ENCODE data around the gene STMP1. TPM values are rescaled to one million over a fixed set of nuclear protein-coding genes. Genes with fewer than 3 reads are reported as not detected.

STMP1 gene
- total RNA-seq, 2 donors from 2014 or later = 11.9 to 13.4 TPM

DNA sequence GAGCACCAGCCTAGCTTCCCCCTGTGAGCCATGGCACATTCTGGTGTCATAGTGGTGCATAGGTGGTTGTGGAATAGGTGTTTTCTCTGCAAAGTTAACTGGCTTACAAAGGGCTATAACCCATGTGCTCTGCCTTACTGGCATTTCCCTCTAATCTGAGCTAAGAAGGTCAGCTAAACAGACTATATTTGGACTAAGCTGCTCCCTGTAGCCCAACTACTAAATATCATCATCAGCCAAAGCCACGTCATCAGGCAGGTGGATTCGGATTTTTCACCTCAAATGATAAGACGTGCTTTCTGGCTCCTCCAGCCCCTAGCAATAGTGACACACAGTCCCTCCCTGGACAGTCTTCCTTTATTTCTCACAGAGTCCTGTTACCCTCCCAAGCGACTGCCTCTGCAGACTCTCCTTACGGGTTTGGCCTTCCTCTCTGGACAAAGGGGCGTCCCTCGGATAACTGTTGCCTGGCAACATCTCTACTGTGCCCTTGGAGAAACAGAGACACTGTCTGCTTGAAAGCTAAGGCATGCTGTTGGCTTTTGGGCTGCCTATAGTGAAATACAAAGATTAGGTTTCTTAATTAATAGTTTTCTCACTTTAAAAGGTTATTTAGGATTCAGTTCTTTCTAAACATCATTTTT, 56.6 kb downstream of the STMP1 start:
- Histone ChIP-seq H3K4me3 (no peak overlapping the region), H3K9me3 (no peaks in the 10 kb centered on the region), H3K27me3 (no peaks in the 10 kb centered on the region), H3K36me3 (no peaks in the 10 kb centered on the region), H3K4me1 (peaks cover 0 to 15% of the 10 kb centered on the region in 2 donors), H3K27ac (no peak overlapping the region)
- DNase-seq (ENCODE audit: low spot score) = no peak
- TF ChIP-seq, protein P1, sequence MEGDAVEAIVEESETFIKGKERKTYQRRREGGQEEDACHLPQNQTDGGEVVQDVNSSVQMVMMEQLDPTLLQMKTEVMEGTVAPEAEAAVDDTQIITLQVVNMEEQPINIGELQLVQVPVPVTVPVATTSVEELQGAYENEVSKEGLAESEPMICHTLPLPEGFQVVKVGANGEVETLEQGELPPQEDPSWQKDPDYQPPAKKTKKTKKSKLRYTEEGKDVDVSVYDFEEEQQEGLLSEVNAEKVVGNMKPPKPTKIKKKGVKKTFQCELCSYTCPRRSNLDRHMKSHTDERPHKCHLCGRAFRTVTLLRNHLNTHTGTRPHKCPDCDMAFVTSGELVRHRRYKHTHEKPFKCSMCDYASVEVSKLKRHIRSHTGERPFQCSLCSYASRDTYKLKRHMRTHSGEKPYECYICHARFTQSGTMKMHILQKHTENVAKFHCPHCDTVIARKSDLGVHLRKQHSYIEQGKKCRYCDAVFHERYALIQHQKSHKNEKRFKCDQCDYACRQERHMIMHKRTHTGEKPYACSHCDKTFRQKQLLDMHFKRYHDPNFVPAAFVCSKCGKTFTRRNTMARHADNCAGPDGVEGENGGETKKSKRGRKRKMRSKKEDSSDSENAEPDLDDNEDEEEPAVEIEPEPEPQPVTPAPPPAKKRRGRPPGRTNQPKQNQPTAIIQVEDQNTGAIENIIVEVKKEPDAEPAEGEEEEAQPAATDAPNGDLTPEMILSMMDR (IDR thresholded peaks at IDR 0.05) = no peak

DNA sequence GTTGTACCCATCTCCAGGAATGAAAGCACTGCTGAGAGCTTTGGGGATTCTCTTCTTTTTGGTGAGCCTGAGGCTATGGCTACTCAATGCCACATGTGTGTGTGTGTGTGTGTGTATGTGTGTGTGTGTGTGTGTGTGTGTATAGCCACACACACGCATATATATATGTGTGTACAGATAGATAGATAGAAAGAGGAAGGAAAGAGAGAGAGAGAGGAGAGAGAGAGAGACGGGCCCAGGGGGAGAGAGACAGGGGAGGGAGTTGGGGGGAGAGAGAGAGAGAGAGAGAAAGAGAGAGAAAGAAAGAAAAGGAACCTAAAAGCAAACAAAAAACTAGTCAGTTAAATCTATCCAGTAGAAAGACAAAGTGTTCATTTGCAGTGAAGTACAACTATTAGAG, 57.4 kb downstream of the STMP1 start:
- DNase-seq (ENCODE audit: low spot score) = no peak
- H3K4me3 ChIP-seq = no peak overlapping the region

DNA sequence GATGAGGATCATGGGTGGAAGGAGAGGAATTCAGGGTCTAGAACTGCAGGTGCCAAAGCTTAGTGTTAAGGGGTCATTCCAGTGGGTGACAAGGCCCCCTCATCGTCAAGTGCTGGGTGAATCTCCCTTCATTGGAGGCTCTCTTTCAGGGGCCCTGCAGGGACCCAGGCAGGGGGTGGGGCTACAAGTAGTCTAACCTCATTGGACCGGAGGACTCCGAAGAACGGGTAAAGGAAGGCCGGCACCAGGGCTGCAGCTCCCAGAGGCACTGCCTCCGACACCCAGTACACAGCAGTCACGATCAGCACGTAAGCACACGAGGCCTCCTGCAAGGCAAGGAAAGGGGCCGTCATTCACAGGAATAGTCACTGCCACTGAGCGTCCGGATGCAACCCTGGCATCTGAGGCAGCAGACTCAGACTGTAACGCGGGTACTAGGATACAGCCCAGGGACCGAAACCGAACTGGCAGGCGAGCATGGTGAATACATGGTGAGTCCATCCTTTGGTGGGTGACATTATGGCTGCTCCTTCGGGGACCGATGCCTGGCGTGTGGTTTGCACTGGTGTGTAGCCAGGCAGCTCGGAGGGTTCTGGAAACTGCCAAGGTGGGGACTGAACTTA, 59.0 kb downstream of the STMP1 start:
- DNase-seq (ENCODE audit: low spot score) = no peak
- H3K27me3 ChIP-seq = no peaks in the 10 kb centered on the region
- H3K4me3 ChIP-seq = no peak overlapping the region
- H3K9me3 ChIP-seq = no peaks in the 10 kb centered on the region
- TF ChIP-seq, protein P1 (IDR thresholded peaks at IDR 0.05) = no peak
- no peak overlapping the region for H3K27ac ChIP-seq
- H3K4me1 ChIP-seq = peaks cover 0 to 15% of the 10 kb centered on the region in 2 donors
- no peaks in the 10 kb centered on the region for H3K36me3 ChIP-seq

More for the DNA sequence above, 57.4 kb downstream of the STMP1 start:
- TF ChIP-seq, protein P1 (IDR thresholded peaks at IDR 0.05) = no peak
- no peaks in the 10 kb centered on the region for H3K27me3 ChIP-seq
- H3K27ac ChIP-seq = no peak overlapping the region
- H3K36me3 ChIP-seq = no peaks in the 10 kb centered on the region
- peaks cover 0 to 15% of the 10 kb centered on the region in 2 donors for H3K4me1 ChIP-seq
- H3K9me3 ChIP-seq = no peaks in the 10 kb centered on the region

DNA sequence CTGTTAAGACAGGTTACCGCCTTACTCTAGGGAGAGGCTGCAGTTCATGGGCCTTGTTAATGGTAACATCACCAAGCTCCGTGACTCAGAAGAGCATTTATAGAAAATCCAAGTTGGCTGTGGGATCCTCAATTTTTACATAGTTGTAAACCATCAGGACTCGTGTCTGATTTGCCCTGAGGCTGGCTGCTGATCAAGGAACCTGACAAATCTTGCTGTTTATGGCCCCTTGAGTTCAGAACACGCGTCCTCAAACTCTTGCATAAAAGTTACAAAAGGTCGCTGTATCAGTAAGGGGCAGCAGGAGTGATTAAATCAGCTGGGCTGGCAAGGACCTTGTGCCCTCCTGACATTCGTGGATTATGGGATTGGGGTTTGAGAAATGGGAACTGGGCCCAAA, 61.1 kb downstream of the STMP1 start:
- H3K4me1 ChIP-seq = peaks cover 0 to 5% of the 10 kb centered on the region in 2 donors
- no peaks in the 10 kb centered on the region for H3K36me3 ChIP-seq
- H3K9me3 ChIP-seq = no peaks in the 10 kb centered on the region
- no peak overlapping the region for H3K27ac ChIP-seq
- DNase-seq (ENCODE audit: low spot score) = no peak
- no peaks in the 10 kb centered on the region for H3K27me3 ChIP-seq
- H3K4me3 ChIP-seq = no peak overlapping the region
- TF ChIP-seq, protein P1 (IDR thresholded peaks at IDR 0.05) = no peak

Other genes starting within 250 kb of the STMP1 start
- gene CNOT4, start 152.4 kb upstream of the STMP1 start, total RNA-seq = 10 to 100 TPM; 23.3 to 25.3 TPM
- 10 to 100 TPM; 14.3 to 17.2 TPM for gene NUP205, start 104.6 kb upstream of the STMP1 start, total RNA-seq
- gene SLC13A4, start 65.7 kb downstream of the STMP1 start, total RNA-seq = under 1 TPM in 1 of 2 donors, not detected in 1; 0.12 TPM
- gene FAM180A, start 86.3 kb downstream of the STMP1 start, total RNA-seq = 1 to 10 TPM; 4.0 to 5.9 TPM